H9 (cell line): ENCODE results near the gene SRD5A2. TPM values are rescaled to one million over a fixed set of nuclear protein-coding genes. Genes with fewer than 3 reads are reported as not detected.

Experiments
- DNase-seq: peaks from one replicate; pipeline ENCODE4 v3.0.0-alpha.2; 2017
- H2AFZ ChIP-seq: one replicate; pipeline ENCODE4 v1.6.1; 2013; ENCODE audit warnings: mild to moderate bottlenecking, low read length, control low read depth, moderate library complexity
- H2AK5ac ChIP-seq: 2 replicates; pipeline ENCODE4 v1.6.1; 2013; ENCODE audit warnings: low read length, control low read depth, mixed read lengths; ENCODE audit not compliant: insufficient read length
- H2BK120ac ChIP-seq: one replicate; pipeline ENCODE4 v1.6.1; 2013; ENCODE audit warnings: low read depth, mild to moderate bottlenecking, low read length, control low read depth, inconsistent platforms; ENCODE audit not compliant: poor library complexity, severe bottlenecking
- H2BK12ac ChIP-seq: 2 replicates; pipeline ENCODE4 v1.6.1; 2013; ENCODE audit warnings: low read length, control low read depth, mixed read lengths, low read depth; ENCODE audit not compliant: insufficient read length
- H2BK15ac ChIP-seq: 2 replicates; pipeline ENCODE4 v1.6.1; 2013; ENCODE audit warnings: low read depth, low read length, control low read depth
- H2BK20ac ChIP-seq: one replicate; pipeline ENCODE4 v1.6.1; 2013; ENCODE audit warnings: low read depth, mild to moderate bottlenecking, low read length, control low read depth, inconsistent platforms; ENCODE audit not compliant: poor library complexity, severe bottlenecking
- H2BK5ac ChIP-seq: 2 replicates; pipeline ENCODE4 v1.6.1; 2013; ENCODE audit warnings: low read length, control low read depth, mixed read lengths; ENCODE audit not compliant: insufficient read length
- H3K14ac ChIP-seq: 2 replicates; pipeline ENCODE4 v1.6.1; 2013; ENCODE audit warnings: low read length, control low read depth; ENCODE audit not compliant: insufficient read depth
- H3K18ac ChIP-seq: 2 replicates; pipeline ENCODE4 v1.6.1; 2013; ENCODE audit warnings: low read depth, mild to moderate bottlenecking, mixed read lengths, low read length, control low read depth; ENCODE audit not compliant: insufficient read length
- H3K23ac ChIP-seq: 2 replicates; pipeline ENCODE4 v1.6.1; 2013; ENCODE audit warnings: low read length, control low read depth, mixed read lengths, low read depth; ENCODE audit not compliant: insufficient read length
- H3K23me2 ChIP-seq: 2 replicates; pipeline ENCODE4 v1.6.1; 2013; ENCODE audit warnings: low read depth, mild to moderate bottlenecking, mixed read lengths, low read length, control low read depth; ENCODE audit not compliant: insufficient read length, poor library complexity, severe bottlenecking
- H3K27ac ChIP-seq: 2 replicates; pipeline ENCODE4 v1.5.1; 2013; ENCODE audit warnings: low read length, control low read depth, mixed read lengths, low read depth; ENCODE audit not compliant: insufficient read length
- H3K27me3 ChIP-seq: 2 replicates; pipeline ENCODE4 v1.6.1; 2013; ENCODE audit warnings: low read length, control low read depth, inconsistent platforms; ENCODE audit not compliant: insufficient read depth
- H3K4ac ChIP-seq: 2 replicates; pipeline ENCODE4 v1.6.1; 2013; ENCODE audit warnings: low read depth, mild to moderate bottlenecking, control low read depth, inconsistent platforms, low read length, moderate library complexity
- H3K4me1 ChIP-seq: 2 replicates; pipeline ENCODE4 v1.6.1; 2013; ENCODE audit warnings: low read length, control low read depth, inconsistent platforms; ENCODE audit not compliant: insufficient read depth
- H3K4me2 ChIP-seq: 2 replicates; pipeline ENCODE4 v1.6.1; 2013; ENCODE audit warnings: low read length, control low read depth, mixed read lengths; ENCODE audit not compliant: insufficient read length, insufficient read depth
- H3K56ac ChIP-seq: 2 replicates; pipeline ENCODE4 v1.6.1; 2013; ENCODE audit warnings: low read depth, mild to moderate bottlenecking, mixed read lengths, low read length, control low read depth; ENCODE audit not compliant: insufficient read length
- H3K79me1 ChIP-seq: 2 replicates; pipeline ENCODE4 v1.6.1; 2013; ENCODE audit warnings: low read depth, mild to moderate bottlenecking, moderate library complexity, low read length, control low read depth, inconsistent platforms; ENCODE audit not compliant: insufficient read depth, poor library complexity, severe bottlenecking
- H3K79me2 ChIP-seq: 2 replicates; pipeline ENCODE4 v1.6.1; 2013; ENCODE audit warnings: low read length, control low read depth, inconsistent platforms; ENCODE audit not compliant: insufficient read depth
- H3K9ac ChIP-seq: 2 replicates; pipeline ENCODE4 v1.6.1; 2013; ENCODE audit warnings: low read length, control low read depth, mixed read lengths; ENCODE audit not compliant: insufficient read length; ENCODE audit errors: extremely low read depth
- H3K9me3 ChIP-seq: one replicate; pipeline ENCODE4 v1.6.1; 2013; ENCODE audit warnings: low read depth, low read length, inconsistent platforms; ENCODE audit not compliant: control insufficient read depth
- H3T11ph ChIP-seq: one replicate; pipeline ENCODE4 v1.6.1; 2013; ENCODE audit warnings: mild to moderate bottlenecking, low read length, control low read depth, inconsistent platforms
- H4K20me1 ChIP-seq: one replicate; pipeline ENCODE4 v1.6.1; 2013; ENCODE audit not compliant: control insufficient read depth, insufficient read length, insufficient read depth
- H4K5ac ChIP-seq: 2 replicates; pipeline ENCODE4 v1.6.1; 2013; ENCODE audit warnings: low read depth, mild to moderate bottlenecking, mixed read lengths, low read length, control low read depth; ENCODE audit not compliant: insufficient read length
- H4K8ac ChIP-seq: replicated peaks from 2 replicates; pipeline ENCODE4 v1.6.1; 2013; ENCODE audit warnings: low read length, control low read depth, mixed read lengths, low read depth; ENCODE audit not compliant: insufficient read length
- H4K91ac ChIP-seq: 2 replicates; pipeline ENCODE4 v1.6.1; 2013; ENCODE audit warnings: low read depth, mild to moderate bottlenecking, moderate library complexity, mixed read lengths, low read length, control low read depth; ENCODE audit not compliant: insufficient read length
- H3K27ac Mint-ChIP-seq, 3 experiments: 2 replicates in 2 of 3; 3 replicates in 1 of 3; pipeline ENCODE4 v1.8.0; 2020 to 2021; ENCODE audit warnings: mixed read lengths in 3 of 3, mild to moderate bottlenecking in 1 of 3, moderate library complexity in 1 of 3
- H3K27me3 Mint-ChIP-seq: 2 replicates; pipeline ENCODE4 v1.8.0; 2021; ENCODE audit warnings: low read depth, mild to moderate bottlenecking, moderate library complexity, mixed read lengths
- H3K36me3 Mint-ChIP-seq, 3 experiments: 2 replicates in 2 of 3; 3 replicates in 1 of 3; pipeline ENCODE4 v1.8.0; 2020 to 2021; ENCODE audit warnings: low read depth in 3 of 3, mixed read lengths in 3 of 3; ENCODE audit not compliant: insufficient read depth in 1 of 3
- H3K4me1 Mint-ChIP-seq, 2 experiments: 2 replicates each; pipeline ENCODE4 v1.8.0; 2020; ENCODE audit warnings: mixed read lengths in 2 of 2
- H3K4me3 Mint-ChIP-seq, 2 experiments: 2 replicates in 1 of 2; 3 replicates in 1 of 2; pipeline ENCODE4 v1.8.0; 2020 to 2021; ENCODE audit warnings: mild to moderate bottlenecking in 2 of 2, mixed read lengths in 2 of 2, moderate library complexity in 1 of 2
- H3K9me3 Mint-ChIP-seq, 2 experiments: 2 replicates in 1 of 2; 3 replicates in 1 of 2; pipeline ENCODE4 v1.8.0; 2020; ENCODE audit warnings: mild to moderate bottlenecking in 2 of 2, mixed read lengths in 2 of 2, moderate library complexity in 1 of 2
- WGBS: extraction: QIAGEN DNeasy Blood & Tissue Kit; methylation state at CpG from one replicate; pipeline ENCODE4 v1.1.7; 2013; ENCODE audit warnings: missing lambda C conversion rate, low lambda C conversion rate, mixed read lengths; ENCODE audit not compliant: insufficient read length; ENCODE audit errors: extremely low coverage; 5-methylcytosine and 5-hydroxymethylcytosine counted together
- total RNA-seq: library from RNA; stranded (reverse); gene quantifications from 2 replicates; pipeline ENCODE4 v1.2.1, GENCODE V29; 2021
- TF ChIP-seq, protein P1 (sequence below): fragments of 200-600 bp; sonication (generic); conservative IDR thresholded peaks from 3 replicates; pipeline ENCODE4 v1.8.0; 2021; ENCODE audit warnings: antibody characterized with exemption, mild to moderate bottlenecking

The SRD5A2 gene
- total RNA-seq, 1 experiment from 2014 or later = not detected

- H2BK15ac ChIP-seq = no peak overlapping the region
- no peak overlapping the region for H3K56ac ChIP-seq
- no peak overlapping the region for H3K27ac ChIP-seq
- TF ChIP-seq, protein P1, sequence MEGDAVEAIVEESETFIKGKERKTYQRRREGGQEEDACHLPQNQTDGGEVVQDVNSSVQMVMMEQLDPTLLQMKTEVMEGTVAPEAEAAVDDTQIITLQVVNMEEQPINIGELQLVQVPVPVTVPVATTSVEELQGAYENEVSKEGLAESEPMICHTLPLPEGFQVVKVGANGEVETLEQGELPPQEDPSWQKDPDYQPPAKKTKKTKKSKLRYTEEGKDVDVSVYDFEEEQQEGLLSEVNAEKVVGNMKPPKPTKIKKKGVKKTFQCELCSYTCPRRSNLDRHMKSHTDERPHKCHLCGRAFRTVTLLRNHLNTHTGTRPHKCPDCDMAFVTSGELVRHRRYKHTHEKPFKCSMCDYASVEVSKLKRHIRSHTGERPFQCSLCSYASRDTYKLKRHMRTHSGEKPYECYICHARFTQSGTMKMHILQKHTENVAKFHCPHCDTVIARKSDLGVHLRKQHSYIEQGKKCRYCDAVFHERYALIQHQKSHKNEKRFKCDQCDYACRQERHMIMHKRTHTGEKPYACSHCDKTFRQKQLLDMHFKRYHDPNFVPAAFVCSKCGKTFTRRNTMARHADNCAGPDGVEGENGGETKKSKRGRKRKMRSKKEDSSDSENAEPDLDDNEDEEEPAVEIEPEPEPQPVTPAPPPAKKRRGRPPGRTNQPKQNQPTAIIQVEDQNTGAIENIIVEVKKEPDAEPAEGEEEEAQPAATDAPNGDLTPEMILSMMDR = no peak
- no peak overlapping the region for H4K5ac ChIP-seq
- no CpG with 5 or more reads among the region's 1 CpG for WGBS
- no peaks in the 10 kb centered on the region for H3K79me2 ChIP-seq
- no peak overlapping the region for H4K91ac ChIP-seq
- Mint-ChIP-seq H3K36me3 (no peaks in the 10 kb centered on the region), H3K4me1 (peaks cover 2 to 6% of the 10 kb centered on the region in 2 experiments), H3K27me3 (peaks cover 4% of the 10 kb centered on the region), H3K9me3 (no peaks in the 10 kb centered on the region), H3K27ac (no peak overlapping the region), H3K4me3 (no peak overlapping the region)
- H3K4me2 ChIP-seq = no peak overlapping the region
- H2AFZ ChIP-seq = no peak overlapping the region
- H3K23me2 ChIP-seq = no peaks in the 10 kb centered on the region
- no peak overlapping the region for H2BK20ac ChIP-seq
- H2BK5ac ChIP-seq = no peak overlapping the region
- H3K27me3 ChIP-seq = no peaks in the 10 kb centered on the region; the same call in 1 of the 2 replicates
- H3K4ac ChIP-seq = no peak overlapping the region
- H4K8ac ChIP-seq = no peak overlapping the region
- H3K18ac ChIP-seq = no peak overlapping the region
- H2BK120ac ChIP-seq = no peak overlapping the region
- H3K23ac ChIP-seq = no peak overlapping the region
- DNase-seq = no peak
- H3K9ac ChIP-seq = no peak overlapping the region
- no peak overlapping the region for H3T11ph ChIP-seq
- H4K20me1 ChIP-seq = no peaks in the 10 kb centered on the region
- no peaks in the 10 kb centered on the region for H3K9me3 ChIP-seq
- H2BK12ac ChIP-seq = no peak overlapping the region
- no peaks in the 10 kb centered on the region for H3K79me1 ChIP-seq
- H2AK5ac ChIP-seq = no peak overlapping the region
- no peak overlapping the region for H3K14ac ChIP-seq
- no peaks in the 10 kb centered on the region for H3K4me1 ChIP-seq
These were observed 46.1 kb downstream of the SRD5A2 start for GRCh38 chr2:31534636-31535035.
